HK-2 (cell line): Measurements from ENCODE around the gene C1orf210.

Experiments used
- DNase-seq: peaks from one replicate; pipeline ENCODE4 v3.0.0-alpha.2; 2018; ENCODE audit not compliant: unreplicated experiment

C1orf210 gene

DNA sequence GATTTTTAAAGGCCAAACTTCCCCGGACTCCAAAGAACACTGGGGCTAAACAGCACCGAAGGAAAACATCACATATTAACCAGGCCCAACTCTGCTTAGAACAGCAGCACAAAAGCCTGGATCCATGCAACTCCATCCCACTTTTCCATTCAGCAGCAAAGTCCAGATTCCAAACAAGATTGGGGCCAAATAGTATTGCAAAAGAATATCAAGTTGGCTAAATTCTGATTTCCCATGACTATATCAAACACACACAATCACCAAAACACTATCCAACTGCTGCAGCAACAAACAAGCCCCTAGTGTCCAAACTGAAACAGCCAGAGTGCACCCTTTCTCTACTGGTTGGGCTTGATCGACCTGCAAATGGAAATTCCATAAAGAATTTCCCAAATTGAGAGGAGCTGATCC, 35.0 kb downstream of the C1orf210 start:
- no peak for DNase-seq

DNA sequence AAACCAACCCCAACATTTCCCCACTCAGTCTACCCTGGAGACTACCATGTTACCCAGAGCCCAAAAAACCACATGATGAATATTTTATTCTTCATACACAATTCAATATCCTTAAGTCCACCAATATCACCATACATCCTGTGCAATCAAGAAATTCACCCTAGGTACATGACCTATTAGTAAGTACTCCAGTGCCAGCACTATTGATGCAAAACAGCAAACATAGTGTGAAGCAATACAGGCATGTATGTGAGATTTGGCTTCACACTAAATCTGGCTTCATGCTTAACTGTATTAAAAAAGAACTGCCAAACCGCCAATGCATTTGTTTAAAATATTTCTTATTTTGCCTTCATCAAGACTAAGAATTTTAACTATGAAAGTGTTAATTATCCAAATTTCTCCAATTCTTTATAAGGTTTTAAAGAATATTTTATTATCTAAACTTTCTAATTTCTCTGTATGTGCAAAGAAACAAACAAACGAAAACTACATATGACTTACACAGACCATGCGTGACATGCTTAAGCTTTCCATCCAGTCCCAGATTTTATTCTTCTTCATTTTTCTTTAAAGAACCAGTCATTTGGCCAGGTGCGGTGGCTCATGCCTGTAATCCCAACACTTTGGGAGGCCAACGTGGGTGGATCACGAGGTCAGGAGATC, 38.0 kb downstream of the C1orf210 start:
- no peak for DNase-seq

DNA sequence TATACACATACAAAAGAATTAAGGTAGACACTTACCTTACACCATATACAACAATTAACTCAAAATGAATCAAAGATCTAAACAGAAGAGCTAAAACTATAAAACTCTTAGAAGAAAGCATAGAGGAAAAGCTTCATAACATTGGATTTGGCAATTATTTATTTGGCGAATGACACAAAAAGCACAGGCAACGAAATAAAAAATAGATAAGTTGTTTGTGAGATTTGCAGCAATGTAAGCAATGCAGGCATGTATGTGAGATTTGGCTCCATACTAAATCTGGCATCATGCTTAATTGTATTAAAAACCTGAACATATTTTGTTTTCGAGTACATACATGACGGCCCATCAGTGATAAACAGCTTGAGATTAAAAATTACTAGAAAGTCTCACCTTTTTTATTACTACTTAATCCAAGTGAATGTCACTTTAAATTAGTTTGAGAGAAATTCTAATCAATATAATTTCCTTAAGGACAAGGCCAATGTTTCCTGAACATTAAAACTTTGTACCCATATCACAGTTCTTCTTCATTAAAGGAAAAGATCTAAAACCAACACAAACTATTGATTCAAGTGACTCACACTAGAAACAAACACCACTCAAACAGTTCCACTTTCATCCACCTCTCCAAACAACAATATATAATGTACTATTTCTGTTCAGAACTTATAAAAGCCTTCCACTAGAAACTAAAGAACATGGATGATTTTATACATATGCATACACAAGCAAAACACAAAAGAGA, 38.7 kb downstream of the C1orf210 start:
- DNase-seq: no peak

DNA sequence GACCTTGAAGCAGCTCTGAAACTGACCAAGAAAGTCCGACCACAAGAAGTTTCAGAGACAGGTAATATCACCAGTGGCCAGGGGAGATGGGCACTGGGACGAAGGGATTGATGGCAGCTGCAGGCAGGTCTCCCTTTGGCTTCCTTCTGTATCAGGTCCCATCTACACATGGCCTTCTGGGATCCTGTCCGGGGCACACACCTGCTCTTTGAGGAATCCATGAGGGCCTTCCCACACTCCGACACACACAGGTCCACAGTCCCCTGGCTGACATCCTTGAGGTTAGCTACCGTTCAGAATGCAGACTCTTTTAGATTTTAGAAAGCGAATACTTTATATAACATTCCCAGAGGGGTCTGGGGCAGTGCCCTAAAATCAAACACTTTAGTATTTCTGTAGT, 42.1 kb downstream of the C1orf210 start:
- no peak for DNase-seq

DNA sequence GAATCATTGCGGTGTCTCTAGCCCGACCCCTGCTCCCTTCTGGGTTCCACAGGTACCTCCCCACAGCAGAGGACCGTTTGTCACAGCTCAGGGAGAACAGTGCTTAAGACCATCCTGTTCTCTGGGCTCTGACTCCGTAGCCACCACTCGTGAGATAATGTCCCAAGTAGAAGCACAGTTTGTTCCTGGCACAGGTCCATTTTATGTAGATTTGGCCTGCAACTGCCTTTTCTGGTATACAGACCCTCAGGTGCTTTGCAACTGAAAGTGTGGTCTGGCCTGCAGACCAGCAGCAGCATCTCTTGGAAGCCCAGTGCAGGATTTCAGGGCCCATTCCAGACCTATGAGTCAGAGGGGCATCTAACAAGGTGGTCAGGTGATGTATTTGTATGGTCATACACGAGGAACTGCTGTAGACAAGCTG, 44.0 kb downstream of the C1orf210 start:
- peak; percentile 53 for DNase-seq

DNA sequence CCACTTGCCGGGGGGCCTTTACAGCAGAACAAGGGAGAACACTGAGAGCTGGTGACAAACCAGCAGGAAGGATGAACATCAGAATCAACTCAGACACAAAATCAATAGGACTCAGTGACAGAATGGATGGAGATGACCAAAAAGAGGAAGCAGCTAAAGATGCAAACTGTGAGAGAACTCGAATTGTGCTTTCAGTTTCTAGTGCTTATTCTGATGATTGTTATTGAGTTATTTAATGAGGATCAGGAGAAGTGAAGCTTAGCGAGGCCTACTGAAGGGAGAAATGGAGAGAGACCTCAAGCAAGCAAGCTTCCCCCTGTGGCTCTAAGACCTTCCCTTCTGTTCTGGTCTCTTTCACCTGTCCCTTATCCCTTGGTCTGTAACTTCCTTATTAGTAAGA, 45.9 kb downstream of the C1orf210 start:
- DNase-seq: no peak

DNA sequence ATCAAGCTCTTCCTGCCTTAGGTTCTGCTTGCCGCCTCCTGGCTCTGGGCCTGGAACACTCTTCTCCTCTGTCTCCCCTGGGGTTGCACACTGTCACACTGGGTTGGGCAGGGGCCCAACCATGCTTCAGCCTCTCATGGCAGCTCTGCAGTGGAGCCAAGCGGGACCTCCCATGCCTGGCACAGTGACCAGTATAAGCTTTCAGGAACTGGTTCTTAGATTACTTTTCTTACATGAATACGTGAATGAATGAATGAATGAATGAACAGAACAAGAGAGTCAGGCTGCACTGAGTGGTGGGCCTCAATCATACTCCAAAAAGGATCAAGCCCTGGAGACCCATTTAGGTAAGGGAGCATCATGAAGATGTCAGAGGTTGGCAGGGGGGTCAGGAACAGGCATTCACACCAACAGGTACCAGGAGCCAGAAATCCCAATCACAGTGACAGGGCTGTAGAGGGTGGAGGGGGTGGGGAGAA, 46.4 kb downstream of the C1orf210 start:
- DNase-seq: no peak

DNA sequence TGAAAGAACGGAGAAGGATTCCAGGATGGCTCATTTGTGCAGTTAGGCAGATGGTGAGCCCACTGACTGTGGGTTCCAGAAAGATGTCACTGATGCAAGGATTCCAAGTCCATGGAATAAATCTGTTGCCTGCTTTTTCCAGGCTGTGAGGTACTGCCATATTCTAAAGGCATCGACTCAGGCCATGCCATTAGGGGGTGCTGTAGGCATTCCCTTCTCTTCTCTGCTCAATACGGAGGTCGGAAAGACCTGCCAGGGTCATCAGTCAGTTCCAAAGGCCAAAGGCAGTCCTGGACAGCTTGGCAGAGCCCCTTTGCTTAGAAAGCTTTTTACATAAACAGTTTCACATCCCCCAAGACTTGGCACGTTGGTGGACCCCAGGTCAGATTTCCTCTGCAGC, 47.3 kb downstream of the C1orf210 start:
- DNase-seq: peak; percentile 47

DNA sequence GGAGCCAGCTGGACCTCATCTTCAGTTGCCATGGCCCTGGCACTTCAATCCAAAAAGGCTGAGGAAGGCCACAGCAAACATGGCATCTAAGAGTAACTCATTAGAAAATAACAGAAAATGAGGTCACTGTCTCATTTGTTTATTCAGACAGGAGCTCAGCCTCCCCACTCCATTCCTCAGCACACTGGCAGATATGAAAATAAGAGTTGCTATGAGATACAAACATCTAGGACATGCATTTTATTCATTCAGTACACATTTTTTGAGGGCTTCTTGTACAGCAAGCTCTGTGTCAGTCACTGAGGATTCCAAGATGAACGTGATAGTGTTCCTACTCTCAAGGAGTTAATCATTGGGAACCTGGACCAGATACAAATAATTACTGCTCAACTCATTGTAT, 48.3 kb downstream of the C1orf210 start:
- no peak for DNase-seq

DNA sequence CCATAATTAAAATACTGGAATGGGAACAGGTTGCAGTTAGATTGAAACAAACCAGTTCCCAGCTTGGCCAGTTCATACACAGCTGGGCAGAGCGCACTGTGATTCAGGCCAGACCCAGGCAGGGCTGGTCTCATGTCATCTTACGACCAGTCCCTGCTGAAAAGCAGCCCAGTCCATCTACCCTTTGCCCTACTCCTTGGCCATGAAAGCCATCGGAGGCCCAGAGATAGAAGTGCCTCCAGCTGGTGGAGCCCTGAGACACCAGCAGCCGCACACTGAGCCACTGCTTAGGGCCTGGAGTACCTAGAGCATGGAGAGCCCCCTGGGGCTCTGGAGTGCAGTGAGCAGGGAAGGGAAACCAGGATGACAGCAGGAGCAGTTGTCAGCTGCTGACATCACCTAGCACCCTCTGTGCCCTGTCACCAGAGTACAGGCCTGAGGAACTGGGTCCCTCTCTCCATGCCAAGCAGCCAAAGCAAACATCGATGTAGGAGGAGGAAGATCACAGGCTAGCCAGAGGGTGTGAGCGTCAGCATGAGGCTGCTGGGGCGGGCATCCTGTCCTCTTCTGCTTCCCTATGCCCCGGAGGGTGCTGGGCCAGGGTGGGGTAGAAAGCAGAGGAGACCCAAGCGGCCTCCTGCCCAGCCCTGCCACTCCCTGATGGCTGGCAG, 49.8 kb downstream of the C1orf210 start:
- DNase-seq: no peak

DNA sequence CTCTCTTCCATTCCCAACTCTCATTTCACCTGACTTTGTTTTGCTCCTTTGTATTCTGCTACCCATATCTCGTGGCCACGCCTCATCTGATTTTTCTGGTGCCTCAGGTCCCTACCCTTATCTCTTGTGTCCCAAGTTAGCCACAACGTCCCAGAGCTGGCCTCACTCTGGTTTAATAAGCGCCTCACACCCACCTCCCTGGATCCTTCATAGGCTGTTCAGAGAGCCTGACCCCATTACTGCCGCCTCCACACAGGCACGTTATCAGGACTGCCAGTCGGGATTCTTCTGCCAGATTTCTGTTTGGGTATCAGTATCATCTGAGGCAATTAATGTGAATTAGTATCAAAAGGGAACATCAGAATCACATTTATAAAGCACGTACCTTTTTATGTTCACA, 50.3 kb downstream of the C1orf210 start:
- DNase-seq: no peak

DNA sequence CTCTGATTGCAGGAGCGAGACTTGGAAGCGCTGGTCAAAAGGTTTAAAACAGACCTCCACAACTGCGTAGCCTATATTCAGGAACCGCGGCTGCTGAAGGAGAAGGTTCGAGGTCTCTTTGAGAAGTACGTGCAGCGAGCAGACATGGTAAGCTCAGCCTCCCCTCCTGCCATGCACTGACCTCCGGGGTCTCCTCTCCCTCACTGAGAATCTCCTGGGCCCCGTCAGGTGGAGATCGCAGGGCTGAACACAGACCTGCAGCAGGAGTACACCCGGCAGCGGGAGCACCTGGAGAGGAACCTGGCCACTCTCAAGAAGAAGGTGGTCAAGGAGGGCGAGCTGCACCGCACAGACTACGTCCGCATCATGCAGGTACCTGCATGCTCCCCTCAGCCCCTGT, 51.1 kb downstream of the C1orf210 start:
- no peak for DNase-seq

DNA sequence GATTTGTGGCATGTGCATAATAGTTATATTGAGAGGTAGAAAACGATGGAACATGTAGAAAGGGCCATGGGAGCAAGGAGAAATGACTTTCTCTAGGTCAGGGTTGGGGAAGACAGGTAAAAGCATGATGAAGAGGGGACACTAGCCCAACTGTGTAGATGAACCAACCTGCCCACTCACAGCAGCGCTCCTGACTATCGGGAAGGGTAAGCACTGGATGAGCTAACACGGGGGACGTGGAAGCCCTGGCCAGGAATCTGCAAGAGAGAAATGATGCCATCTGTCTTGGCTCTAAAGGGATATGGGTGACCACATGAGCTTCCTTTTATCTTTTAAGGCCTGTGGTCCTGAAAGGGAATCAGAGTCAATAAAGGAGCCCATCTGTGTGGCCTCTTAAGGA, 51.8 kb downstream of the C1orf210 start:
- no peak for DNase-seq

DNA sequence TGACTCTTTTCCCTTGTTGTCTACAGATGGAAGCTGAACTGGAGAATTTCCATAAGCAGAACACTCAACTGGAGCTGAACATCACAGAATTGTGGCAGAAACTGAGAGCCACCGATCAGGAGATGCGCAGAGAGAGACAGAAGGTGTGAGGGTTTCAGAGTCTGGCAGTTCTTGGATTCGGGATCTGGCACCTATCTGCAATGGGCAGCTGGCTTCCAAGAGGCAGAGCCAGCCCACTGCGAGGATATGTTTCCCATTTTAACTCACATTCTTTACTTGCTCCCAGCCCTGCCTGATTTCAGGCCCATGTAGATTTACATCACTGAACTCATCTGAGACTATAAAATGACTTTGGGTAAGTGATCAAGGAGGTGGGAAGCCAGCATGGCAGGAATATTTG, 52.9 kb downstream of the C1orf210 start:
- DNase-seq: no peak

DNA sequence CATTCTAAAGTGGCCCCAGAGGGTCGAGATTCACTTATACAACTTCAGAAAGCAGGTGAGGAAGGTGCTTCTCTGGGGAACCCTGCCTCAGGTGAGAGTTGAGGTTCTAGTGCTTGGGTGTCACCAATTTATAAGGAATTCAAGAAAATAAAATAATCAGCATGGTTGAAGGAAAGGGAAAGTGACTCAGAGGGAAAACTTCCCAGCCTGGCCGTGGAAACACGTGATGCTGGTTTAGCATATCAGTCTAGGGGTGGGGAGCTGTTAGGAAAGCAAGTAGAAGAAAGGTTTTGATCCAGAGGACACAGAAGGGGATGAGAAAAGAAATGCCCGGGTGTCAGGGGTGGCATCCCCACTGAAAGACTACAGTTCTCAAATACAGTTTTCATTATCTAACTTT, 53.3 kb downstream of the C1orf210 start:
- peak; percentile 41 for DNase-seq
